ENCODE data around the gene AMFR. TPM values are rescaled to one million over a fixed set of nuclear protein-coding genes. Genes with fewer than 3 reads are reported as not detected.

Gene AMFR
- total RNA-seq, 6 experiments from 2014 or later, result 92.2 to 189 (median 137) TPM

DNA sequence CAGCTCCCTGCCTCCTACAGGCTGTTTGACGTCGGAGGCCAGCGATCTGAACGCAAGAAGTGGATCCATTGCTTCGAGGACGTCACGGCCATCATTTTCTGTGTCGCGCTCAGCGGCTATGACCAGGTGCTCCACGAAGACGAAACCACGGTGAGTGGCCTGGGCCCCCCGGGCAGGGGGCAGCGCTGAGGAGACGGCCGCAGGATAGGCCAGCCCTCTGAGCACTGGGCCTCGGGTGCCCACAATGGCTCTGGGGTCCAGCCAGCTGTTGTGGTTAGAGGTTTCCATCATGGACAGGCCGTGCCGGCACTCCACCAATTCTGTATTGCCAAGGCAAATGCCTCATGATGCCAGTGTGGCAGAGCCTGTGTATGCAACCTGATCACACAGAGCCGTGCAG lies 88.6 kb downstream of the AMFR start:
- no peaks in the 10 kb centered on the region for H3K9me3 ChIP-seq
- H3K4me1 ChIP-seq, result no peaks in the 10 kb centered on the region
- intact Hi-C loops (cut with DNase I), result no loop called here
- no peak for ATAC-seq
- H3K27ac ChIP-seq, result no peak overlapping the region
- no peak overlapping the region for H3K4me3 ChIP-seq
- no peaks in the 10 kb centered on the region for H3K27me3 ChIP-seq
- peak in 1 of 3 donors; percentile 52 for DNase-seq
- 98% methylated on average over 11 of the region's 21 CpGs for WGBS (ENCODE audit: insufficient coverage, low coverage, low lambda C conversion rate, missing lambda C conversion rate)
- H3K36me3 ChIP-seq, result peaks cover 0 to 12% (median 1%) of the 10 kb centered on the region in 4 donors
- no peak for TF ChIP-seq POLR2A (IDR thresholded peaks at IDR 0.05)
- TF ChIP-seq, protein P1, sequence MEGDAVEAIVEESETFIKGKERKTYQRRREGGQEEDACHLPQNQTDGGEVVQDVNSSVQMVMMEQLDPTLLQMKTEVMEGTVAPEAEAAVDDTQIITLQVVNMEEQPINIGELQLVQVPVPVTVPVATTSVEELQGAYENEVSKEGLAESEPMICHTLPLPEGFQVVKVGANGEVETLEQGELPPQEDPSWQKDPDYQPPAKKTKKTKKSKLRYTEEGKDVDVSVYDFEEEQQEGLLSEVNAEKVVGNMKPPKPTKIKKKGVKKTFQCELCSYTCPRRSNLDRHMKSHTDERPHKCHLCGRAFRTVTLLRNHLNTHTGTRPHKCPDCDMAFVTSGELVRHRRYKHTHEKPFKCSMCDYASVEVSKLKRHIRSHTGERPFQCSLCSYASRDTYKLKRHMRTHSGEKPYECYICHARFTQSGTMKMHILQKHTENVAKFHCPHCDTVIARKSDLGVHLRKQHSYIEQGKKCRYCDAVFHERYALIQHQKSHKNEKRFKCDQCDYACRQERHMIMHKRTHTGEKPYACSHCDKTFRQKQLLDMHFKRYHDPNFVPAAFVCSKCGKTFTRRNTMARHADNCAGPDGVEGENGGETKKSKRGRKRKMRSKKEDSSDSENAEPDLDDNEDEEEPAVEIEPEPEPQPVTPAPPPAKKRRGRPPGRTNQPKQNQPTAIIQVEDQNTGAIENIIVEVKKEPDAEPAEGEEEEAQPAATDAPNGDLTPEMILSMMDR (IDR thresholded peaks at IDR 0.05), result no peak

DNA sequence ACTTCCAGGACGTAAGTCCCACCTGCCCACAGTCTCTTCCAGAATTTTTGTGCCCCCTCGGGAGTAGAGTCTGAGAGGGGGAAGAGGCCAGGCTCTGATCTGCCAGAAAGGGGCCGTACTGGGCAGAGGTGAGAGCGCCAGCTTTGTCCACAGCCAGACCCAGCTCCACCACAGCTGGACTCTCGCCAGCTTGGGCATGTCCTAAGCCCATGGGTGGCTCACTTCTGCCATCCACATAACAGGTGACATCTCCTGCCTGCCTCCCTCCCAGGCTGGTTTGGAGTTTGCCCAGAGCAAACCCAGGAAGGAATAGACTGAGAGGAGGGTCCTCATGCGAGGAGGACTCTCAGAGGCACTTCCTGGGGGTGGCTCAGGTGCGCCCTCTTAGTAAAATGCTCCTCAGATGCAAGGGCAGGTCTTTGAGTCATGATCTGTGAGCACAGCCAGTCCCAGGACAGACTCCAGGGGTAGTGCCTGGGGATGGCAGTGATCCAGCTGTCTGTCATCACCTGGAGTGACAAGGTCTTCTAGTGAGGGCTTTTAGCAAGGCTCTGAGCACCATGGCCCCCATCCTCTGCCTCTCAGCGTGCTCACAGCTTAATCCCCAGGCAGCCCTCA lies 89.2 kb downstream of the AMFR start:
- no peaks in the 10 kb centered on the region for H3K9me3 ChIP-seq
- no peaks in the 10 kb centered on the region for H3K4me1 ChIP-seq
- intact Hi-C loops (cut with DNase I), result no loop called here
- ATAC-seq (peak; percentile 43 to 60 (median 50)), DNase-seq (peak; percentile 51 to 81 (median 69))
- peaks cover 0 to 7% (median 1%) of the 10 kb centered on the region in 4 donors for H3K36me3 ChIP-seq
- no peaks in the 10 kb centered on the region for H3K27me3 ChIP-seq
- no peak overlapping the region for H3K27ac ChIP-seq
- TF ChIP-seq, protein P1 (IDR thresholded peaks at IDR 0.05), result no peak
- no peak for TF ChIP-seq POLR2A (IDR thresholded peaks at IDR 0.05)
- WGBS (ENCODE audit: insufficient coverage, low coverage, low lambda C conversion rate, missing lambda C conversion rate), result 55% methylated on average over 2 of the region's 8 CpGs
- H3K4me3 ChIP-seq, result no peak overlapping the region

DNA sequence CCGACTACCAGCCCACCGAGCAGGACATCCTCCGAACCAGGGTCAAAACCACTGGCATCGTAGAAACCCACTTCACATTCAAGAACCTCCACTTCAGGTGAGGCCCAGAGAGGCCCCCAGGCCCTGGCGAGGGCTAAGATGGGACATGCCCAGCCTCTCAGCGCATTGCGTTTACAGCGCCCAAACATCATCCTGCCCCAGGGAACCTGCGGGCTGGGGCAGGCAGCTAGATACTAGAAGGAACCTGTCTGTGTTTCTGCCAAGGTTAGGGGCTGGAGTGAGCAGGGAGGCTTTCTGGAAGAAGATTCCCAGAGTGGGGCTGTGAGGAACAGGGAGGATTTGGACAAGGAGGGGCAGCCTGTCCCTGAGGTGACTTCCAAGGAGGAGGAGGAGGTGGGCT lies 90.6 kb downstream of the AMFR start:
- H3K36me3 ChIP-seq, result peaks cover 0 to 7% (median 0%) of the 10 kb centered on the region in 4 donors
- no peaks in the 10 kb centered on the region for H3K27me3 ChIP-seq
- WGBS (ENCODE audit: insufficient coverage, low coverage, low lambda C conversion rate, missing lambda C conversion rate), result 80% methylated on average over 5 of the region's 9 CpGs
- DNase-seq (peak in 1 of 3 donors; percentile 33), ATAC-seq (no peak)
- no peaks in the 10 kb centered on the region for H3K9me3 ChIP-seq
- H3K4me1 ChIP-seq, result peaks cover 0 to 8% (median 3%) of the 10 kb centered on the region in 4 donors
- intact Hi-C loops (cut with DNase I), result no loop called here
- H3K27ac ChIP-seq, result no peak overlapping the region
- H3K4me3 ChIP-seq, result no peak overlapping the region
- TF ChIP-seq, protein P1 (IDR thresholded peaks at IDR 0.05), result no peak
- TF ChIP-seq POLR2A (IDR thresholded peaks at IDR 0.05), result no peak

DNA sequence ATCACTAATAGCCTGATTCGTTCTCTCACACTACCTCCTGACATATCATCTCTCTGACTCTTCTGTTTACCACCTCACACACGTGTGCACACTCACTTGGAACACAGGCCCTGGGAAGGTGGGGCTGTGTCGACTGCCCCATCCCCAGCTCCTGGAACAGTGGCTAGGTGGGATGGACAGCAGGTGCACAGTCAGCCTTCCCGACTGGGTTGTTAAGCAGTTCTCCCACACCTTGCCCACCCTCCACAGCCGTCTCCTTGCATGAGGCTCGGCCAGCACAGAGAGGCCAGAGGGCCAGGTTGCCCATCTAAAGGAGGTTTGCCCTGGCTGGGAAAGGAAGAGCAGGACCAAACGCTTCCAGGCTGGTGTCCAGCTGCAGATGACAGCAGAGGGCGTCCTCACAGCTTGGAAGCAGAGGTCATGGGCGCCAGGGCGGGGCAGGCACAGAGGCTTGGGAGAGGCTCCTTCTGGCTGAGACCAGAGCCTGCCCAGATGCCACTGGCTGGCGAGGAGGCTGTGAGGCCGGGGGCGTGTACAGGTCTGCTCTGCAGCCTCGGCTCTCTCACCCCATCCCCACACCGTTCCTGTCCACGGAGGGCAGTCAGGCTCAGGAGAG lies 92.8 kb downstream of the AMFR start:
- peaks cover 0 to 20% (median 7%) of the 10 kb centered on the region in 4 donors for H3K4me1 ChIP-seq
- no peaks in the 10 kb centered on the region for H3K9me3 ChIP-seq
- WGBS (ENCODE audit: insufficient coverage, low coverage, low lambda C conversion rate, missing lambda C conversion rate), result 44% methylated on average over 9 of the region's 16 CpGs
- TF ChIP-seq POLR2A (IDR thresholded peaks at IDR 0.05), result no peak
- TF ChIP-seq, protein P1 (IDR thresholded peaks at IDR 0.05), result peak; percentile 34 to 56 (median 40)
- no peak overlapping the region for H3K27ac ChIP-seq
- peaks cover 0 to 7% (median 0%) of the 10 kb centered on the region in 4 donors for H3K36me3 ChIP-seq
- intact Hi-C loops (cut with DNase I), result no loop called here
- ATAC-seq, result peak; percentile 66 to 80 (median 76)
- peak; percentile 69 to 88 (median 85) for DNase-seq
- H3K27me3 ChIP-seq, result no peaks in the 10 kb centered on the region
- no peak overlapping the region for H3K4me3 ChIP-seq

All from right lobe of liver (tissue), 6 donors.